Uterus (tissue), 4 donors: Measurements from ENCODE around the gene KIT. TPM values are rescaled to one million over a fixed set of nuclear protein-coding genes. Genes with fewer than 3 reads are reported as not detected.
A peak's percentile ranks its signal among the peaks of the same experiment; 100 is the strongest.

ENCODE experiments used
- DNase-seq, 2 donors: peaks; one replicate each; pipeline ENCODE4 v3.0.0-alpha.2; 2019 to 2020
- H3K27ac ChIP-seq, 2 donors: fragments of 200-600 bp; sonication (generic); 1 replicate in 1 of 2; 2 replicates in 1 of 2; pipeline ENCODE4 v1.5.1; 2016 to 2018
- H3K27me3 ChIP-seq, 2 donors: fragments of 200-600 bp; sonication (generic); one replicate each; pipeline ENCODE4 v1.5.1; 2018 to 2019; ENCODE audit warnings: control low read depth in 1 of 2
- H3K36me3 ChIP-seq, 2 donors: fragments of 200-600 bp; sonication (generic); one replicate each; pipeline ENCODE4 v1.5.1; 2019; ENCODE audit warnings: control low read depth in 1 of 2
- H3K4me1 ChIP-seq, 2 donors: fragments of 200-600 bp; sonication (generic); one replicate each; pipeline ENCODE4 v1.5.1; 2018 to 2019; ENCODE audit warnings: control low read depth in 1 of 2
- H3K4me3 ChIP-seq, 2 donors: fragments of 200-600 bp; sonication (generic); 1 replicate in 1 of 2; 2 replicates in 1 of 2; pipeline ENCODE4 v1.5.1; 2018 to 2019; ENCODE audit warnings: mild to moderate bottlenecking in 1 of 2
- H3K9me3 ChIP-seq, 2 donors: fragments of 200-600 bp; sonication (generic); one replicate each; pipeline ENCODE4 v1.5.1; 2019; ENCODE audit warnings: control low read depth in 1 of 2
- POLR2A ChIP-seq, 2 donors: fragments of 450-650 bp; IDR thresholded peaks; one replicate each; pipeline ENCODE4 v1.6.1; 2016; ENCODE audit warnings: antibody characterized with exemption in 2 of 2, mild to moderate bottlenecking in 1 of 2, moderate library complexity in 1 of 2
- intact Hi-C: fragments of 100-400 bp; cut with DNase I; formaldehyde crosslinking; loops from one replicate; pipeline ENCODE4 v1.15.1; 2023; ENCODE audit warnings: low total_unique reads
- total RNA-seq, 4 donors: library from RNA; depleted of rRNA in 3 of 4; stranded (reverse); fragments of >200 nt in 3 of 4; gene quantifications; one replicate each; pipeline versions ENCODE4 v1.1.0 to v1.2.4, GENCODE V29; 2014 to 2023
- donor health status: DM: yes; HTN: yes; CAD: no.

Gene KIT
- total RNA-seq, 4 donors from 2014 or later, result 6.4 to 69.9 (median 40.3) TPM

- H3K4me3 ChIP-seq, result no peak overlapping the region
- H3K27me3 ChIP-seq, result no peaks in the 10 kb centered on the region
- H3K27ac ChIP-seq, result peak overlapping the region; percentile 74 to 82
- H3K36me3 ChIP-seq, result no peaks in the 10 kb centered on the region
- intact Hi-C loops, result no loop called here
- peaks cover 21 to 22% of the 10 kb centered on the region in 2 donors for H3K4me1 ChIP-seq
- no peaks in the 10 kb centered on the region for H3K9me3 ChIP-seq
- no peak for TF ChIP-seq POLR2A (IDR thresholded peaks at IDR 0.05)
- DNase-seq, result peak; percentile 87 to 88
Measured at GRCh38 chr4:54784161-54784671, 126.5 kb downstream of the KIT start.
